GM19324 (cell line): ENCODE measurements around the gene KCTD16.

ENCODE experiments used
- ATAC-seq: cut with Tn5 transposase; IDR thresholded peaks from one replicate; pipeline ENCODE4 v1.9.1; 2021; ENCODE audit warnings: mild to moderate bottlenecking, moderate library complexity; ENCODE audit not compliant: unreplicated experiment, low FRiP score

Gene KCTD16

DNA sequence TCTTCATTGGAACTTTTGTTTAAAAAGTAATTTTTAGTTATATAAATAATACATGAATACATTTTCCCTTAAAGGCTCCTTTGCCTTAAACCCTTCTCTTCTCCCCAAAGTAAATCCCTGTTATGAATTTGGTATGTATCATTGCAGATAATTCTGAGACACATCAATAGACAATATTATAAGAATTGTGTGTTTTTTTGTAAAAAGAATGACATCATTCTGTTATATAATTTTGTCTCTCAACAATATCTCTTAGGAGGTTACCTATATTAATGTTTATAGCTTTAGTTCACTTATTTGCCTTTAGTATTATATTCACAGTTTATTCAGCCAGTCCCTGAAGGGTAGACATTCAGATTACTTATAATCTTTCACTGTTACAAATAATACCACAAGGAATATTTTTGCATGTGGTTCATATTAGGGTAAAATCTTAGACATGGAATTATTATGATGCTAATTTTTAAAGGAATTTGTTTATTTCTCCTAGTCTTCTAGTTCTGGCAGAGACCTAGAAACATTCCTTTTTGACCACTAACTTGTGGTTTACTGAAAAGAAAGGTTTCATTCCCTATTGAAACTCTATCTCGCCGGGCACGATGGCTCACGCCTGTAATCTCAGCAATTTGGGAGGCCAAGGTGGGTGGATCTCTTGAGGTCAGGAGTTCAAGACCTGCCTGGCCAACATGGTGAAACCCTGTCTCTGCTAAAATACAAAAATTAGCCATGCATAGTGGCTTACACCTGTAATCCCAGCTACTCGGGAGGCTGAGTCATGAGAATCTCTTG, 105.6 kb downstream of the KCTD16 start:
- ATAC-seq = no peak

DNA sequence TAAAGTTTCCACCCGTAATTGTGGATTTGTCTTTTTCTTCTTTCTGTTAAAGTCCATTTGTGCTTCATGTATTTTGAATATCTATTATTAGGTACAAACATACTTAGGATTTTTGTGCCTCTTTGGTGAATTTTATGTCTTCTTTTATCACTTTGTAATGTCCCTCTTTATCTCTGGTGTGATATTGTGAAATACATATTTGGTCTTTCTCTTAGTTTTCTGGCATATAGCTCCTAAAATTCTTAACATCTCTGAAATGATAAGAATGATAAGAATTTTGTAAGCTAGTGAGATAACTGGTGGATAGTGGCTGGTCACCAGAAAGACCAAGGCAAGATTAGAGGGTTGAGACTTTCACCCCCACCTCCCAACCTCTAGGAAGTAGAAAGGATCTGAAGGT, 111.1 kb downstream of the KCTD16 start:
- no peak for ATAC-seq

DNA sequence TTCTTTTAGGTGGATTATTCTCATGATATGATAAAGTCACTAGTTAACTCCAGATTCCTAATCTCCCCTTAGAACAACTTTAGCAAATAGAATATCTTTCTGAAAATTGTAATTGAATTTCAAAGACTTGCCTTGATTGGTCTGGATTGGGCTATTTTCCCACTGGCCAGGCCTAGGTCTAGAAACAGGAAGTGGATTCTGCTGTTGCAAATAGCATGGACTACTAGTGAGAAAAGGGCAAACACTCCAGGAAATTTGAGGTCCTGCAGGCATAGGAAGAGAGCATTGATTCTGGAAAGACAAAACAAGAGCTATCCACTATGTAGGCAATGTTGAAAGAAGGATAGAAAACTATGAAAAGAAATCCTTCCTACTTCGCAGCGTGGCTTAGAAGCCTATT, 113.4 kb downstream of the KCTD16 start:
- no peak for ATAC-seq

DNA sequence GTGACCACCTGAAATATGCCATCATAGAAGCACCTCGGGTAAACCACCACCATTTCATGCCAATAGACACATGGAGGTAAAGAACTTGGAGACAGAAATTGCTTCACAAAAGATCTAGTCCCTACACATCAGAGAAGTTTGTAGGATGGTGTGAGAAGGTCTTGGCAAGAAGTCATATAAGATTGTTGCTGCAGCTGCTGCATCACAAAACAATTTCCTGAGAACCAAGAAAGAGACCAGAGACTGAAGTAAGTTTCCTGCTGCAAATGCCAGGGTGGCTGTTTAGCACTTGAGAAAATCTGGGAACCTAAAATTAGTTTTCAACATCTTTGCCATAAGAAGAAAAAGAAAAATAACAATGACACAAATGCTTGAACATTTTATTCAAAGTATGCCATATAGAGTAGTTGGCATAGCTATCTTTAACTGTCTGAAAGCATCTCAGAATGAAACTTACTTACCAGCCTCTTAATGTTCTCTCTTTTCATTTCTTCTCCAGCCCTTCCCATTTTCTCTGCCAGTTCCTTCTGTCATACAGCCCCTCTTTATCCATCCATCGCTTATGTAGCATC, 114.3 kb downstream of the KCTD16 start:
- no peak for ATAC-seq

DNA sequence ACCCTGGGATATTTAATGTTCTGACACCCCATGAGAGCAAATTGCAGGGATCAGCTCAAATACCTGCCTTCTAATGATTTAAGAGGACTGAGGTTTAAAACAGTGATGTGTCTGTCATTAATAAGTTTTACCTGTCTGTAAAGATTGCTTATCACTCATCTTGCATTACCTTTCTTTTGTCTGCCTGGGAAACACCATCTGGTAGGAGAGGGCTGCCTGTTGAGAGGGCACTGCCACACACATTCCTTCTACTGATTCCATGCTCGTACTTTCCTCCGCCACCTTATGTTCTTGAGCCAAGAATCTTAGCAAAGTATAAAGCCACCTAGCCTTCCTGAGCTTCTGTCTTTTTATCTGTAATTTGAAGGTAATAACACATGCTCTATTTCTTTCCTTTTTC, 118.6 kb downstream of the KCTD16 start:
- no peak for ATAC-seq

DNA sequence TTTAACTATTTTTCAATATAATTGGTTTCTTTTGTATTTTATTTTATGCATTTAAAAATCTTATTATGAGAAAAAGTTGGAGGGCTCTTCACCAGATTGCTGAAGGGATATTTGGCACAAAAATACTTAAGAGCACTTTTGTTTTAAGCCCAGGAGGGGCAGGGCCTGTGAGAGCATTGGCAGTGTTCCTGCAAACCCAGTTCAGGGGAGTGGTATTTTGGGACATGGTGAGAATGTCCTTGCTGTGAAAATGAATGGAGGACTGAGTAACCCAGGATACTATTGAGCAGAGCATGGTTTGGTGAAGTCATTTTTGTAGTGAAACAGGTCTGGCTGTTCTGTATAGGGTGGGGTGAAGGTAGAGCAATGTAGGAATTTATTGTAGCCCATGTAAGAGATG, 121.4 kb downstream of the KCTD16 start:
- ATAC-seq = no peak

DNA sequence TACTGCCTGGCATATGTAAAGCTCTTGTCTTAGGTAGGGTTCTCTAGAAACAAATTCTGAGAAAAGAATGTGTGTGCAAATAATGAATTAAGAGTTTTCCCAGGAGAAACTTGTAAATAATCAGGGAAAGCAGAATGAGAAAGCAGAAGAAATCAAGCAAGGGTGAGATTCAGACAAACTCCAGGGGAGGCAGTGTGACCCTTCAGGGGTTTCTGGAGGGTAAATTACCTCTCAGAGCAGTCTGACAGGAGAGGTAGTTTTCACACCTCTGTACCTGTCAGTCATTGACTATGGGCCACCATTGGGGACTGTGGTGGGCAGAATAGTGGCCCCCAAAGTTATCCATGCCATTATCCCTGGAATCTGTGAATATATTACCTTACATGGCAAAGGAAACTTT, 124.6 kb downstream of the KCTD16 start:
- ATAC-seq = no peak

DNA sequence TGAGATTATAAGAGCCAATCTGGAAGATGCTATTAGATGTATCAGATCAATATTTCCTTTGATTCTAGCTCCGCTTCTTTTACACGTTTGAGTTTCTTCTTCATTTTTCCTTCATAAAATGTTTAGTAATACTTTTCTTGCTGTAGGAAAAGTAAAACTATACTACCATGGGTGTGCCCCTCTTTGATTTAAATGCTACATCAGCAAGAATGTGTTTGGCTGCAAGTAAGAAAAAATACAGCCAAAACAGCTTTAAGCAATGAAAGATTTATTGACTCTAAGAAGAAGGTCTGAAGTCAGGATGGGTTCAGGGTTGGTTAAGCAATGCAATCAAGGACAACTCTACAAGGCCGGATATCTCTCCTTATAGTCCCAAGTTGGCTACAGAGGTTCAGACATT, 126.4 kb downstream of the KCTD16 start:
- no peak for ATAC-seq

DNA sequence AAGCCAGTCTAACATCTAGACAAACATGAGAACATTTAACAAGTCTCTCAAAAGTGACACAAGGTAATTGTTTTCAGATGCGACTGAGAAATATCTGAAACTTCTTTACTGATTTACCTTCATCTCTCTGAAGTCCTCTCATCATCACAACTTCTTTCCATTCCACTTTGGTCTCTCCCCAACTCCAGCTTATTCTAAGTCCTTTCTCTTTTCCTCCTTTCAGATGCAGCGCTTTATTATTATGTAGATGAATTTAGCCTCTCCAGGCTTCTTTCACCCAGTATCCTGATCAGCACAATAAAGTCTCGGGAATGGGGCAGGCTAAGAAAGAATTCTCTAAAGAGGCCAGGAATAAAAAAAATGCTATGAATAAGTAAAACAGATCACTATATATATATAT, 128.0 kb downstream of the KCTD16 start:
- no peak for ATAC-seq

DNA sequence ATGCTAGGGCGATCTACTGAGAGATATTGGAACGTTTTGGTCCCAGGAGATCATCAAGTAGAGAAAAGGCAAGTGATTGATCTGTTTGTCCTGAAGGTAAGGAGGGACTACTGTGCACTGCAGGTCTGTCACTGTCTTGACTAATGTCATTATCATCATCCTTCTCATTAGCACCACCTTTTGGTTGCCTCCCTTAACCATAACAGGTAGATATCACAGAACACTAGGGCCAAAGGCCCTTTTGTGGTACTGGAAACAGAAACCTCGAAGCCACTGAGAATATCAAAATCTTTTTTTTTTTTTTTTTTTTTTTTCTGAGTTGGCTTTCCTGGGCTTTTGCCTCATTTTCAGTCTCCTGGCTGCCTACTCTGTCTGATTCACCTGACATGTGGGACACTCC, 134.0 kb downstream of the KCTD16 start:
- no peak for ATAC-seq

DNA sequence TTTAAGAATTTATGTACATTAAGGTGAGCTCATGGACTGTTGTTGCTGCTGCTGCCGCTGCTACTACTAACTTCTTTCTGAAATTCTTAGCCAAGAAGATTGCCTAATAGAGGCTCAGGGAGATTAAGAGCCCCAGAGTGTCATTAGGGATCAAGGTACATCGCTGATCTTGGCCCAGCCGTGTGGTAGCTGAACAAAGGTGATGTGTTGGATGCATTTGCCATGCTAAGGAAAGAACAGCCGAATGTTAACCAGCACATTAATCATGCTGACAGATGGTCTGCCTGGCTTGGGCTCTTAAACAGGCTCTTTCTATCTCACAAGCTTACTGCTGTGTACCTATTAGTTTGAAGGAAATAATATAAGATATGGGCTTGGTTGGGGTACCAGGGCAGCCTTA, 137.1 kb downstream of the KCTD16 start:
- no peak for ATAC-seq

DNA sequence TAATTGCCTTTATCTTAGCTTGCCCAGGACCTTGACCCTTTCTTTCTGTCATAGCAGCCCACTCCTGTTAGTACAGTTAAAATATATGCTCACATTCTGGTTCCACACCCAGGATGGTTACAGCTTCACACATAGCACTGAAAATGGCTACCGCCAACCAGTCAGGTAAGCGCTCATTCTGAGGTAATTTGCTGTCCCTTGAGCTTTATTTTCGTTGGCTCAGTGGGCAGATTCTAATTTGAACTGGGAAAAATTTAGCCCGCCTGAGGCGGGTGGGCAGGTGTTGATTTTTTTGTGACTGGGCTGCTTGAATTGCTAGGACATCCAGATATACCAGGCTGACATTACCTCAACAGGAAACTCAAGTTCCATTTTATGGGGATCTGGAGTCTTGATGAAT, 137.5 kb downstream of the KCTD16 start:
- ATAC-seq = no peak

DNA sequence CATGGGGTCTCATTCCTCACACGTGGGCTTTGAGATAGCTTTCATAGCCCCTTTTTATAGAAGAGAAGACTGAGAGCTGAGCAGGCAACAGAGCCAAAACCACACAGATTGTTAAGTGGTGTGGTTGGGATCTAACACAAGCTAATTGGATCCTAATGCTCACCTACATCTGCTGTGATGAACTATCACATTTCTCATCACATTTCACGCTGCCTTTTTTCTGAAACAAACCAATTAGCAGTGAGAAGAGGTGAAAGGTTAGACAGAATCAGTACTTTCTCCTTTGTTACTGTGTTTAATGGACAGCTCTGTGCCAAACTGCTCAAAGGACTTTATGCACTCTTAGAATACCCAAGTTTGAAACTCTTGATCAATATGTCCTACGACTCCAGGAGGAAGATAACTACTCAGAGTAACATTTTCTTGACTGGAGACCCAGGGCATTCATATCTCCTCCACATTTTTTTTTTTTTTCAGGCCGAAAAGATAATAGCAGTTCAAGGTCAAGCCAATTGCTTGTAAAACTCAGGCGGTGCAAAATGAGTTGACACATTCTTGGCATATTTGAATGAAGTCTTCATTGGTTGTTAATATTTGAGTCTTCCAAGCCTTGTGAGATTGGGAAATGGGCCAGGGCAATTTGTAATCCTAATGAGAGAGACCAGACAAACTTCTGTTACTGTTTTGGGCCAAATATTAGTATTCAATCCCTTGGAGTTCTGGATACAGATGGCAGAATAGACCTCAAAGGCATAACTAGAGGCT, 138.4 kb downstream of the KCTD16 start:
- no peak for ATAC-seq

DNA sequence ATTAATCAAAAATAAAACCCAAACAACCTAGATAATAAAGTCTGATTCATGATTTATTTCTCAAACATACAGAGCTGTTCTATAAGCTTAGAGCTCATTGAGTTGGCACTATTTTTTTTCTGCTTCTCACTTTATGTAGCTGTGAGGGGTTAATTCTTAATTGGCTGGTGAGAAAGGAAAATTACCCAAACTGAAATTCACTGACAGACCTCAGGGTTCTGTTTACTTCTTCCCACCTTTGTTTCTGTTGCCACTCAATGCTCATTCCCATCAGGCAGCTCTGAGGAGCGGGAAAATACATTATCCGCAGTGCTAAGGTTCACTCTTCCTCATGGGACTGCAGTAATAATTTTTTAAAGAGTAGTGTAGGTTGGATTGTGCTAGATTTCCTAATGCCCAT, 139.9 kb downstream of the KCTD16 start:
- no peak for ATAC-seq

DNA sequence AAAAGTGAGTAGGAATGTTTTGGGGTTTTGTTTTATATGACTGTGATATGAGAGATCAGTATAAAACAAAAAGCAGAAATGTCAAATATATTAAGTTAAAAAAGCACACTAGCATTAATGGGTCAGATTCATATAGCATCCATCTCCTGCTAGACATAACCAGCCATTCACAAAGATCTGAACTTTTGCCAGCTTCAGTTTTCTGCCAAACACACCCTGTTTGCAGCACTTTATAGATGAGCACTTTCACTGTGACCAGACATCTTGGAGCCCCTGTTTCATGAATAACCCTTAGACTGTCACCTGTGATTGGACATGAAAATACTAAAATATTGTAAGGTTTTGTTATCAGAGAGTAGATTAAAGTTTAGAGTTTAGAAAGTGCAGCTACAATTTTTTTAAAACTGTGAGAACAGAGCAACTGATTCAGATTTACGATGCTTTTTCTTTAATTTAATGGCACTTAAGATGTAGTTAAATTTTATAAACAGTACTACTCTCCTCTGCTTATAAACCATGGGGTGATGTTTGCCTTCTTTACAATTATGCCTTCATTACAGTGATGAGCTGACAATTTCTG, 142.6 kb downstream of the KCTD16 start:
- no peak for ATAC-seq

DNA sequence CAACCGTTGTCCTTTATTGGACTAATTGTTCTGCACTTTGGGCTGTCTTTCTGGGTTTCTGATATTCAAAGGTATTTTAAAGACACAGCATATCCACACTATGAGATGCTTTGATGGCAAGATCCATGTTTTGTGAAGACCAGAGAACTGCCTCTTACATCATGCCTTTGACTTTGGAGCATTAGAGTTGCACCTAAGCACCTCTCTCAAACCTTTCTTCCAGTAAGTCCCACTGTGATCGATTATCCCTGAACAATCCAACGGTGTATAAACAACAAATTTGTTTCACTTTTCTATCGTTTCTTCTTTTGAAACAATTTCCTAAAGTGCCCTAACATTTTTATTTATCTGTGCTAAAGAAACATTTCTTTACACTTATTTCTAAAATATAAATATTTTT, 144.4 kb downstream of the KCTD16 start:
- no peak for ATAC-seq

DNA sequence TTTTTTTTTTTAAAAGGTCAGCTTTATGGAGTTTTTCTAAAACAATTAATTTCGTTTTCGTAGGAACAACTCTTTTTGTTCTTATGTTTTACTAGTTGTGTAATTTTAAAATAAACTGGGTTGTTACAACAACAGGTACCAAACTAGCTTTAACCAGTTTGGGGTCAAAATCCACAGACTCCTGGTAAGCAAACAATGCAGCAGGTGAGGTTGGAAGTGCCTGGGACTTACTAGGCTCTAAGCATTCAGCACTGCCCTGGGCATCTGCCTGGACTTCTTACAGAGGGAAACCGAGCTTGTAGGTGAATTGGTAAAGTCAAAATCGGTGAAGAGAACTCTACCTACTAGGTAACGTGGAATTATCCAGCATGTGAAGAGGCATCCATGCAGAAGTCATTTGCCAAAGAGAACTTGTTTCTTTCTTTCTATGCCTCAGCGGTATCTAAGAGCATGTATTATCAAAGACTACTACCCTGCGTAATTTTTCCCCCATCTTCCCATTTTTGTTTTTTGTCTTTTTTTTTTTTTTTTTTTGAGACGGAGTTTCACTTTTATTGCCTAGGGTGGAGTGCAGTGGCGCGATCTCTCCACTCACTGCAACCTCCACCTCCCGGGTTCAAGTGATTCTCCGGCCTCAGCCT, 145.4 kb downstream of the KCTD16 start:
- no peak for ATAC-seq

DNA sequence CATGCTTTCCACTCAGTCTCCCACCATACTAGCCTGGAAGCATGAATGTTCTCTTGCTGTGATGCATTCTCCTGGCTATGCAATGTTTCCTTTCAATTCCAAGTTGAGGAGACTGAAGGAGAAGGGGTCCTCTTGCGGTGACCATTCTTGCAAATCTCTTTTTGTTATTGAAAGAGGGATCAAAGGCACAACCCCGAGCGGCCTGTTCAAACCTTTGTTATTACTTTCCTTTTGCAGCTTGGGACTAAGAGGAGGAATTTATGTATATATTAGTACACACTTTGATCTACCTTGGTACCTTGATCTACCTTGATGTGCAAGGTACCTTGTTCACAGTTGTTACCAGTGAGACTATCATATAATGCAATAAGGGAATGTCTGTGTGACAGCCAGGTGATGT, 147.3 kb downstream of the KCTD16 start:
- no peak for ATAC-seq

DNA sequence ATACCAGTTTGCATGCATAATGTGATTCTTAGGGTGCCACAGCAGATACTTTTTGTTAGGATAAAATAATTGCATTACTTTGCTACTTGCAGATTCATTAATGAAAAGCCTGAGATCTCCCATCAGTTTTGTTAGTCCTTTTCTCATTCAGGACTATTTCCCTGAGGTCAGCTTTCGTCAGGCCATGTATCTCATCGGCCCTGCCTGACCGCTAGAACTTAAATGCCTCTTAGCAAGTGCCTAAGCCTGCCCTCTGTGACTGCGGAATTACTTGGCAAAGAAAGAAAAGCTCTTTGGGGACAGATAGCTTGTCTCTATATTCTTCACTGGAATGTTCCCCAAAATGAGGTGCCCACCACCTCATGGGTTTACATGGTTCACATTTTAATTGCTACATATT, 147.8 kb downstream of the KCTD16 start:
- ATAC-seq = no peak

DNA sequence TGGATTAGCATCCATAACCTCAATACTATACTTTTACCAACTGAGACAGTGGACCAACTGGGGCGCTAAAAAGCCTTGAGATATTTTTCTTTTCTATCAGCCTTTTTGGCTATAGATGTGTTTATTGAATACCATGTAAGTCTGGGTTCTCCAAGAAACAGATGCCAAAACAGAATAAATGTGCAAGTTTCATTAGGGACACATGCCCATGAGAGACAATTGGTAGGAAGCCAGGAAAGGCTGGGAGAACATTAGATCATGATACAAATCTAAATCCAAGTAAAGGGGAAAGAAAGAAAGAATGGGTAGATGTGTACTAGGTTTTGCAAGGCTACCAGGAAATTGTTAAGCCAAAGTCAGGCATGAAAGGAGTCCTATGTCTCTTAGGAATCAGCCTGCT, 152.5 kb downstream of the KCTD16 start:
- ATAC-seq = no peak

DNA sequence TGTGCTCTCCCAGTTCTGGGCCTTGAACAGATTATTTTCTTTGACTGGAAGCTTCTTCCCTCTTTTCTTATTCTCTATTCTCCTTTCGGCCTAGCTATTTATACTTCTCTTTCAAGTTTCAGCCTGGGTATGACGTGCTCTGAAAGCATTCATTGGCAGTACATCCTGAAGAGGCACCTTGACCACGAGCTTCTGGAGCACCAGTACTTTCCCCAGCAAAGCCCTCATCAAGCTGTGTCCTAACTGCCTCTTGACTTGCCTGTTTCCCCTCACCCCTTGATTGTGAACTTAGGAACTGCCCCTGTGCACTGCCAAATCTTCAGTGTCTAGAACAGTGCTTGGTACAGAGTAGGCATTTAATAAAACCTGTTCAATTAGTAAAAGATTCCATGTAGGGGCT, 154.9 kb downstream of the KCTD16 start:
- ATAC-seq = no peak
